ENCODE data around the gene FGD5.

GRCh38 chr3:14880447-14881106 lies 61.8 kb downstream of the FGD5 start:
- TF ChIP-seq CTCF (conservative IDR thresholded peaks at IDR 0.05; ENCODE audit: low read depth, low read length) = no peak
- TF ChIP-seq EZH2 (IDR thresholded peaks at IDR 0.05; ENCODE audit: borderline replicate concordance, low read depth, low read length, poor library complexity, severe bottlenecking) = no peak

Data from A673 (cell line).